SK-N-SH (cell line): ENCODE measurements around the gene KRTAP12-4. TPM values are rescaled to one million over a fixed set of nuclear protein-coding genes. Genes with fewer than 3 reads are reported as not detected.

Experiments used
- CTCF ChIA-PET: fragments of 300-600, 350-600 bp; formaldehyde crosslinking; extraction: SDS; loops from one replicate; lab custom pipeline; 2021; lab: Yijun Ruan, JAX
- POLR2A ChIA-PET: fragments of 350-600 bp; sonication (Branson Sonifier 250); formaldehyde crosslinking; extraction: SDS; loops from one replicate; lab custom pipeline; 2020; ENCODE audit warnings: antibody characterized with exemption, inconsistent platforms; lab: Yijun Ruan, JAX
- DNase-seq: peaks from one replicate; pipeline ENCODE4 v3.0.0; 2012
- H2AFZ ChIP-seq: fragments of 200-600 bp; sonication (generic); 2 replicates; pipeline ENCODE4 v1.8.1; 2016; ENCODE audit warnings: antibody characterized with exemption, mild to moderate bottlenecking, low read depth
- H3F3A ChIP-seq: fragments of 200-600 bp; sonication (generic); replicated peaks from 2 replicates; pipeline ENCODE3; 2016; ENCODE audit warnings: antibody characterized with exemption, mild to moderate bottlenecking; ENCODE audit not compliant: insufficient read depth
- H3K27ac ChIP-seq, 2 experiments: fragments of 200-500 bp in 1 of 2; fragments of 200-600 bp in 1 of 2; sonication (Bioruptor generic) in 1 of 2; sonication (generic), shearing (Covaris generic) in 1 of 2; 2 replicates each; pipeline versions ENCODE4 v1.5.1 to v1.6.1; 2014 to 2016; ENCODE audit warnings: low read depth in 2 of 2, inconsistent platforms in 1 of 2, low read length in 1 of 2, mild to moderate bottlenecking in 1 of 2, mixed read lengths in 1 of 2
- H3K27me3 ChIP-seq: fragments of 200-600 bp; sonication (generic), shearing (Covaris generic); 2 replicates; pipeline ENCODE4 v1.6.1; 2016; ENCODE audit warnings: mixed run types; ENCODE audit not compliant: insufficient read depth
- H3K36me3 ChIP-seq, 2 experiments: fragments of 200-500 bp in 1 of 2; fragments of 200-600 bp in 1 of 2; sonication (Bioruptor generic) in 1 of 2; sonication (generic) in 1 of 2; replicated peaks in 1 of 2; 2 replicates each; pipeline versions ENCODE3 to v1.5.1; 2014 to 2016; ENCODE audit warnings: low read length in 1 of 2, mild to moderate bottlenecking in 1 of 2; ENCODE audit not compliant: insufficient read depth in 2 of 2, control insufficient read depth in 1 of 2
- H3K4me1 ChIP-seq, 2 experiments: fragments of 200-500 bp in 1 of 2; fragments of 200-600 bp in 1 of 2; sonication (Bioruptor generic) in 1 of 2; sonication (generic), shearing (Covaris generic) in 1 of 2; 2 replicates each; pipeline versions ENCODE4 v1.5.1 to v1.6.1; 2014 to 2016; ENCODE audit warnings: low read depth in 1 of 2, low read length in 1 of 2, mixed run types in 1 of 2; ENCODE audit not compliant: insufficient read depth in 2 of 2, control insufficient read depth in 1 of 2
- H3K4me2 ChIP-seq: fragments of 200-600 bp; sonication (generic), shearing (Covaris generic); 2 replicates; pipeline ENCODE4 v1.6.1; 2017; ENCODE audit warnings: mixed run types
- H3K4me3 ChIP-seq, 2 experiments: fragments of 200-500 bp in 1 of 2; fragments of 200-600 bp in 1 of 2; sonication (Bioruptor generic) in 1 of 2; sonication (generic), shearing (Covaris generic) in 1 of 2; 2 replicates each; pipeline versions ENCODE4 v1.5.1 to v1.8.1; 2014 to 2016; ENCODE audit warnings: low read depth in 2 of 2, inconsistent platforms in 1 of 2, low read length in 1 of 2, mild to moderate bottlenecking in 1 of 2, mixed read lengths in 1 of 2, moderate library complexity in 1 of 2
- H3K79me2 ChIP-seq: fragments of 200-600 bp; sonication (generic); 2 replicates; pipeline ENCODE4 v1.8.1; 2017; ENCODE audit warnings: mild to moderate bottlenecking; ENCODE audit not compliant: insufficient read depth
- H3K9ac ChIP-seq: fragments of 200-600 bp; sonication (generic); 2 replicates; pipeline ENCODE4 v1.6.1; 2017; ENCODE audit warnings: mixed run types
- H3K9me2 ChIP-seq: fragments of 200-600 bp; sonication (generic); 2 replicates; pipeline ENCODE4 v1.6.1; 2017; ENCODE audit warnings: mixed run types
- H3K9me3 ChIP-seq: fragments of 200-600 bp; sonication (generic); 2 replicates; pipeline ENCODE4 v1.6.1; 2017; ENCODE audit warnings: mixed run types, mild to moderate bottlenecking, moderate library complexity
- H4K20me1 ChIP-seq: fragments of 200-600 bp; sonication (generic); 2 replicates; pipeline ENCODE4 v1.6.1; 2017; ENCODE audit warnings: mild to moderate bottlenecking, mixed run types; ENCODE audit not compliant: insufficient read depth
- EP300 ChIP-seq, 2 experiments: IDR thresholded peaks; 2 replicates each; pipeline versions ENCODE4 v1.4.0 to v1.6.1; 2012; ENCODE audit warnings: borderline replicate concordance in 1 of 2, low read depth in 1 of 2, low read length in 1 of 2
- EZH2phosphoT487 ChIP-seq: fragments of 200-600 bp; sonication (generic); IDR thresholded peaks from 2 replicates; pipeline ENCODE4 v1.6.1; 2017; ENCODE audit warnings: low read depth, mixed run types, mild to moderate bottlenecking, antibody characterized with exemption, moderate library complexity, borderline replicate concordance
- FOXJ3 ChIP-seq: sonication (generic); formaldehyde crosslinking; IDR thresholded peaks from 2 replicates; pipeline ENCODE4 v1.5.1; 2020; ENCODE audit warnings: mild to moderate bottlenecking, missing genetic modification reagents
- GABPA ChIP-seq: IDR thresholded peaks from 2 replicates; pipeline ENCODE4 v1.4.0; 2012; ENCODE audit warnings: low read depth, mild to moderate bottlenecking
- GATA2 ChIP-seq: sonication (generic); formaldehyde crosslinking; IDR thresholded peaks from 2 replicates; pipeline ENCODE4 v1.5.0; 2020; ENCODE audit warnings: mild to moderate bottlenecking, missing genetic modification reagents
- JUND ChIP-seq: IDR thresholded peaks from 2 replicates; pipeline ENCODE4 v1.4.0; 2012
- NRF1 ChIP-seq: IDR thresholded peaks from 2 replicates; pipeline ENCODE4 v1.6.1; 2012; ENCODE audit warnings: low read depth, mild to moderate bottlenecking, low read length
- POLR2AphosphoS5 ChIP-seq: IDR thresholded peaks from 2 replicates; pipeline ENCODE4 v1.6.1; 2012; ENCODE audit warnings: low read depth, low read length
- RAD21 ChIP-seq: IDR thresholded peaks from 2 replicates; pipeline ENCODE4 v1.6.1; 2012; ENCODE audit warnings: mild to moderate bottlenecking, low read length
- RCOR1 ChIP-seq: fragments of 150-350 bp; IDR thresholded peaks from 2 replicates; pipeline ENCODE4 v1.6.1; 2017; ENCODE audit warnings: antibody characterized with exemption, low read length
- SMC3 ChIP-seq: IDR thresholded peaks from 2 replicates; pipeline ENCODE4 v1.6.1; 2012; ENCODE audit warnings: low read depth, low read length, improper control_type of control experiment
- TEAD4 ChIP-seq: IDR thresholded peaks from 2 replicates; pipeline ENCODE4 v1.4.0; 2012; ENCODE audit warnings: mild to moderate bottlenecking, borderline replicate concordance; ENCODE audit not compliant: insufficient read depth
- YY1 ChIP-seq: IDR thresholded peaks from 2 replicates; pipeline ENCODE4 v1.4.0; 2012; ENCODE audit warnings: low read depth, mild to moderate bottlenecking
- WGBS: methylation state at CpG from one replicate; pipeline ENCODE4 v1.1.6; 2017; ENCODE audit warnings: low lambda C conversion rate; 5-methylcytosine and 5-hydroxymethylcytosine counted together
- polyA plus RNA-seq, 3 experiments: library from polyadenylated mRNA; depleted of rRNA; stranded (reverse); fragments of >200 nt; gene quantifications; 2 replicates each; pipeline ENCODE4 v1.2.3, GENCODE V29; 2012
- TF ChIP-seq, protein P1 (sequence below): IDR thresholded peaks from 2 replicates; pipeline ENCODE4 v1.6.1; 2012; ENCODE audit warnings: mild to moderate bottlenecking, low read depth, low read length, moderate library complexity
- TF ChIP-seq, protein P2 (sequence below): IDR thresholded peaks from 2 replicates; pipeline ENCODE4; 2012
- TF ChIP-seq, protein P3 (sequence below): IDR thresholded peaks from 2 replicates; pipeline ENCODE4 v1.4.0; 2012; ENCODE audit warnings: low read depth, borderline replicate concordance
- TF ChIP-seq, protein P4 (sequence below): fragments of 200-600 bp; sonication (generic); IDR thresholded peaks from 2 replicates; pipeline ENCODE4 v1.6.1; 2017; ENCODE audit warnings: antibody characterized with exemption, mild to moderate bottlenecking, moderate library complexity
- TF ChIP-seq, protein P5 (sequence below): fragments of 150-350 bp; IDR thresholded peaks from 2 replicates; pipeline ENCODE4 v1.6.1; 2017; ENCODE audit warnings: antibody characterized with exemption, low read length, low read depth, borderline replicate concordance
- TF ChIP-seq, protein P6 (sequence below): IDR thresholded peaks from 2 replicates; pipeline ENCODE4 v1.4.0; 2012; ENCODE audit warnings: low read depth, borderline replicate concordance

The KRTAP12-4 gene
- polyA plus RNA-seq, 1 of the 3 experiments (the other 2 are of a cell fraction): not detected

DNA sequence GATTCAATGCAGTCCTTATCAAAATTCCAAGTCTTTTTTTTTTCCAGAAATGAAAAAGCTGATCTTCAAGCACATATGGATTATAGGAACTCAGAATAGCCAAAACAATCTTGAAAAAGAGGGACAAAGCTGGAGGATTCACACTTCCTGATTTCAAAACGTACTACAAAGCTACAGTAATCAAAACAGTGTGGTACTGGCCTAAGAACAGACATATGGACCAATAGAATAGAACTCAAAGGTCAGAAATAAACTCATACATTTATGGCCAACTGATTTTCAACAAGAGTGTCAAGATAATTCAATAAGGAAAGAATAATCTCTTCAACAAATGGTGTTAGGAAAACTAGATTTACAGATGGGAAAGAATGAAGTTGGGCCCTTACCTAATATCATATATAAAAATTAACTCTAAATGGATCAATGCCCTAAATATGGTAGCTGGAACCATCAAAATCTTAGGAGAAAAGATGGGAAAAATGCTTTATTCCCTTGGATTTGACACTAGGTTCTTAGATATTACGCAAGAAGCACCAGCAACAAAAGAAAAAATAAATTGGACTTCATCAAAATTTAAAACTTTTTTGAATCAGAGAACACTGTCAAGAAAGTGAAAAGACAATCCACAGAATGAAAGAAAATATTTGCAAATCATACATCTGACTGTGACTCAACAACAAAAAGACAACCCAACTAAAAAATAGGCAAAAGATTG is 38.5 kb upstream of the KRTAP12-4 start:
- DNase-seq: no peak
- 35% methylated on average over 2 of the region's 2 CpGs for WGBS
- Histone ChIP-seq H3K36me3 (no peaks in the 10 kb centered on the region), H3K79me2 (no peaks in the 10 kb centered on the region), H3K9me3 (0 out of 2 replicates have a peak, but pooled peaks cover 18% of the 10 kb centered on the region), H2AFZ (no peak overlapping the region), H3F3A (no peaks in the 10 kb centered on the region), H3K27me3 (peaks cover 34% of the 10 kb centered on the region), H3K9ac (no peak overlapping the region), H3K4me2 (no peak overlapping the region), H3K4me3 (no peak overlapping the region), H3K4me1 (no peaks in the 10 kb centered on the region; a peak in 1 of 4 replicates), H3K27ac (no peak overlapping the region), H3K9me2 (no peaks in the 10 kb centered on the region), H4K20me1 (no peaks in the 10 kb centered on the region)
- ChIA-PET POLR2A (no interaction called here), CTCF (interaction anchor here (1.5 kb wide), 1 partner anchor 100 kb away, joined by 4 read pairs; no protein-coding TSS in a partner anchor)
- TF ChIP-seq GABPA: no peak
- no peak for TF ChIP-seq SMC3
- TF ChIP-seq, protein P1, sequence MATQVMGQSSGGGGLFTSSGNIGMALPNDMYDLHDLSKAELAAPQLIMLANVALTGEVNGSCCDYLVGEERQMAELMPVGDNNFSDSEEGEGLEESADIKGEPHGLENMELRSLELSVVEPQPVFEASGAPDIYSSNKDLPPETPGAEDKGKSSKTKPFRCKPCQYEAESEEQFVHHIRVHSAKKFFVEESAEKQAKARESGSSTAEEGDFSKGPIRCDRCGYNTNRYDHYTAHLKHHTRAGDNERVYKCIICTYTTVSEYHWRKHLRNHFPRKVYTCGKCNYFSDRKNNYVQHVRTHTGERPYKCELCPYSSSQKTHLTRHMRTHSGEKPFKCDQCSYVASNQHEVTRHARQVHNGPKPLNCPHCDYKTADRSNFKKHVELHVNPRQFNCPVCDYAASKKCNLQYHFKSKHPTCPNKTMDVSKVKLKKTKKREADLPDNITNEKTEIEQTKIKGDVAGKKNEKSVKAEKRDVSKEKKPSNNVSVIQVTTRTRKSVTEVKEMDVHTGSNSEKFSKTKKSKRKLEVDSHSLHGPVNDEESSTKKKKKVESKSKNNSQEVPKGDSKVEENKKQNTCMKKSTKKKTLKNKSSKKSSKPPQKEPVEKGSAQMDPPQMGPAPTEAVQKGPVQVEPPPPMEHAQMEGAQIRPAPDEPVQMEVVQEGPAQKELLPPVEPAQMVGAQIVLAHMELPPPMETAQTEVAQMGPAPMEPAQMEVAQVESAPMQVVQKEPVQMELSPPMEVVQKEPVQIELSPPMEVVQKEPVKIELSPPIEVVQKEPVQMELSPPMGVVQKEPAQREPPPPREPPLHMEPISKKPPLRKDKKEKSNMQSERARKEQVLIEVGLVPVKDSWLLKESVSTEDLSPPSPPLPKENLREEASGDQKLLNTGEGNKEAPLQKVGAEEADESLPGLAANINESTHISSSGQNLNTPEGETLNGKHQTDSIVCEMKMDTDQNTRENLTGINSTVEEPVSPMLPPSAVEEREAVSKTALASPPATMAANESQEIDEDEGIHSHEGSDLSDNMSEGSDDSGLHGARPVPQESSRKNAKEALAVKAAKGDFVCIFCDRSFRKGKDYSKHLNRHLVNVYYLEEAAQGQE: no peak
- TF ChIP-seq POLR2AphosphoS5: no peak
- TF ChIP-seq, protein P2, sequence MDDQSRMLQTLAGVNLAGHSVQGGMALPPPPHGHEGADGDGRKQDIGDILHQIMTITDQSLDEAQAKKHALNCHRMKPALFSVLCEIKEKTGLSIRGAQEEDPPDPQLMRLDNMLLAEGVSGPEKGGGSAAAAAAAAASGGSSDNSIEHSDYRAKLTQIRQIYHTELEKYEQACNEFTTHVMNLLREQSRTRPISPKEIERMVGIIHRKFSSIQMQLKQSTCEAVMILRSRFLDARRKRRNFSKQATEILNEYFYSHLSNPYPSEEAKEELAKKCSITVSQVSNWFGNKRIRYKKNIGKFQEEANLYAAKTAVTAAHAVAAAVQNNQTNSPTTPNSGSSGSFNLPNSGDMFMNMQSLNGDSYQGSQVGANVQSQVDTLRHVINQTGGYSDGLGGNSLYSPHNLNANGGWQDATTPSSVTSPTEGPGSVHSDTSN: no peak
- no peak for TF ChIP-seq EP300 (IDR thresholded peaks at IDR 0.05; ENCODE audit: borderline replicate concordance in 1 of 2, low read depth in 1 of 2, low read length in 1 of 2)
- TF ChIP-seq GATA2 (CRISPR knock-in tag): no peak
- TF ChIP-seq YY1: no peak
- TF ChIP-seq NRF1: no peak
- no peak for TF ChIP-seq RCOR1
- no peak for TF ChIP-seq RAD21
- TF ChIP-seq, protein P3, sequence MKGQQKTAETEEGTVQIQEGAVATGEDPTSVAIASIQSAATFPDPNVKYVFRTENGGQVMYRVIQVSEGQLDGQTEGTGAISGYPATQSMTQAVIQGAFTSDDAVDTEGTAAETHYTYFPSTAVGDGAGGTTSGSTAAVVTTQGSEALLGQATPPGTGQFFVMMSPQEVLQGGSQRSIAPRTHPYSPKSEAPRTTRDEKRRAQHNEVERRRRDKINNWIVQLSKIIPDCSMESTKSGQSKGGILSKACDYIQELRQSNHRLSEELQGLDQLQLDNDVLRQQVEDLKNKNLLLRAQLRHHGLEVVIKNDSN: no peak
- TF ChIP-seq, protein P4, sequence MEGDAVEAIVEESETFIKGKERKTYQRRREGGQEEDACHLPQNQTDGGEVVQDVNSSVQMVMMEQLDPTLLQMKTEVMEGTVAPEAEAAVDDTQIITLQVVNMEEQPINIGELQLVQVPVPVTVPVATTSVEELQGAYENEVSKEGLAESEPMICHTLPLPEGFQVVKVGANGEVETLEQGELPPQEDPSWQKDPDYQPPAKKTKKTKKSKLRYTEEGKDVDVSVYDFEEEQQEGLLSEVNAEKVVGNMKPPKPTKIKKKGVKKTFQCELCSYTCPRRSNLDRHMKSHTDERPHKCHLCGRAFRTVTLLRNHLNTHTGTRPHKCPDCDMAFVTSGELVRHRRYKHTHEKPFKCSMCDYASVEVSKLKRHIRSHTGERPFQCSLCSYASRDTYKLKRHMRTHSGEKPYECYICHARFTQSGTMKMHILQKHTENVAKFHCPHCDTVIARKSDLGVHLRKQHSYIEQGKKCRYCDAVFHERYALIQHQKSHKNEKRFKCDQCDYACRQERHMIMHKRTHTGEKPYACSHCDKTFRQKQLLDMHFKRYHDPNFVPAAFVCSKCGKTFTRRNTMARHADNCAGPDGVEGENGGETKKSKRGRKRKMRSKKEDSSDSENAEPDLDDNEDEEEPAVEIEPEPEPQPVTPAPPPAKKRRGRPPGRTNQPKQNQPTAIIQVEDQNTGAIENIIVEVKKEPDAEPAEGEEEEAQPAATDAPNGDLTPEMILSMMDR: no peak
- TF ChIP-seq EZH2phosphoT487: no peak
- TF ChIP-seq TEAD4: no peak
- no peak for TF ChIP-seq JUND
- TF ChIP-seq FOXJ3 (CRISPR knock-in tag): no peak
- TF ChIP-seq, protein P5, sequence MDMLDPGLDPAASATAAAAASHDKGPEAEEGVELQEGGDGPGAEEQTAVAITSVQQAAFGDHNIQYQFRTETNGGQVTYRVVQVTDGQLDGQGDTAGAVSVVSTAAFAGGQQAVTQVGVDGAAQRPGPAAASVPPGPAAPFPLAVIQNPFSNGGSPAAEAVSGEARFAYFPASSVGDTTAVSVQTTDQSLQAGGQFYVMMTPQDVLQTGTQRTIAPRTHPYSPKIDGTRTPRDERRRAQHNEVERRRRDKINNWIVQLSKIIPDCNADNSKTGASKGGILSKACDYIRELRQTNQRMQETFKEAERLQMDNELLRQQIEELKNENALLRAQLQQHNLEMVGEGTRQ: no peak
- TF ChIP-seq, protein P6, sequence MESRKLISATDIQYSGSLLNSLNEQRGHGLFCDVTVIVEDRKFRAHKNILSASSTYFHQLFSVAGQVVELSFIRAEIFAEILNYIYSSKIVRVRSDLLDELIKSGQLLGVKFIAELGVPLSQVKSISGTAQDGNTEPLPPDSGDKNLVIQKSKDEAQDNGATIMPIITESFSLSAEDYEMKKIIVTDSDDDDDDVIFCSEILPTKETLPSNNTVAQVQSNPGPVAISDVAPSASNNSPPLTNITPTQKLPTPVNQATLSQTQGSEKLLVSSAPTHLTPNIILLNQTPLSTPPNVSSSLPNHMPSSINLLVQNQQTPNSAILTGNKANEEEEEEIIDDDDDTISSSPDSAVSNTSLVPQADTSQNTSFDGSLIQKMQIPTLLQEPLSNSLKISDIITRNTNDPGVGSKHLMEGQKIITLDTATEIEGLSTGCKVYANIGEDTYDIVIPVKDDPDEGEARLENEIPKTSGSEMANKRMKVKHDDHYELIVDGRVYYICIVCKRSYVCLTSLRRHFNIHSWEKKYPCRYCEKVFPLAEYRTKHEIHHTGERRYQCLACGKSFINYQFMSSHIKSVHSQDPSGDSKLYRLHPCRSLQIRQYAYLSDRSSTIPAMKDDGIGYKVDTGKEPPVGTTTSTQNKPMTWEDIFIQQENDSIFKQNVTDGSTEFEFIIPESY: no peak
